Colonic mucosa (tissue), 4 donors: Measurements from ENCODE around the gene MAIP1. TPM values are rescaled to one million over a fixed set of nuclear protein-coding genes. Genes with fewer than 3 reads are reported as not detected.

Source experiments
- DNase-seq: peaks from one replicate; pipeline ENCODE4 v3.0.0-alpha.2; 2020
- H3K27ac ChIP-seq: fragments of 200-600 bp; one replicate; pipeline ENCODE4 v1.8.0; 2021
- H3K27me3 ChIP-seq: fragments of 200-600 bp; one replicate; pipeline ENCODE4 v1.8.0; 2021
- H3K36me3 ChIP-seq: fragments of 200-600 bp; one replicate; pipeline ENCODE4 v1.8.0; 2021
- H3K4me1 ChIP-seq: fragments of 200-600 bp; one replicate; pipeline ENCODE4 v1.8.0; 2021; ENCODE audit warnings: mild to moderate bottlenecking
- H3K4me3 ChIP-seq: fragments of 200-600 bp; one replicate; pipeline ENCODE4 v1.8.0; 2021
- H3K9ac ChIP-seq, 2 donors: one replicate each; pipeline ENCODE4 v1.7.0; 2013; ENCODE audit warnings: control low read depth in 2 of 2, low read depth in 2 of 2, low read length in 2 of 2
- H3K9me3 ChIP-seq: fragments of 200-600 bp; one replicate; pipeline ENCODE4 v1.8.0; 2021
- CTCF ChIP-seq: fragments of 200-600 bp; IDR thresholded peaks from one replicate; pipeline ENCODE4 v1.8.0; 2022; ENCODE audit warnings: antibody characterized with exemption, mild to moderate bottlenecking
- intact Hi-C: fragments of 100-400 bp; cut with DNase I; formaldehyde crosslinking; loops from one replicate; pipeline ENCODE4 v1.14.1; 2022
- total RNA-seq, 2 donors: library from RNA; stranded (reverse); fragmentation: NEBNext Ultra II Directional in 1 of 2; extraction: Animal tissue kit (Norgen Biotek cat#: 25700) in 1 of 2; gene quantifications; one replicate each; pipeline ENCODE4 v1.2.1, GENCODE V29; 2021
- donor health status: healthy.
- donor health status: DM: no; HTN: no; CAD: no.
- donor health status: DM: no; HTN: no; CAD: no.

The MAIP1 gene
- total RNA-seq, 2 donors from 2014 or later = 35.5 to 37.3 TPM

- H3K27me3 ChIP-seq = no peaks in the 10 kb centered on the region
- H3K9ac ChIP-seq = no peak overlapping the region
- H3K4me1 ChIP-seq = peaks cover 7% of the 10 kb centered on the region
- H3K9me3 ChIP-seq = no peaks in the 10 kb centered on the region
- H3K27ac ChIP-seq = peak overlapping the region; percentile 53
- no peaks in the 10 kb centered on the region for H3K36me3 ChIP-seq
- no peak overlapping the region for H3K4me3 ChIP-seq
- DNase-seq = peak; percentile 84
- intact Hi-C loops = loop anchor here (5.0 to 10.0 kb wide), 2 partner anchors 504 to 757 kb away; no protein-coding TSS in a partner anchor
- TF ChIP-seq CTCF = no peak
Measured at GRCh38 chr2:199977984-199978415, 22.6 kb downstream of the MAIP1 start.

GRCh38 chr2:199979398-199979797 lies 24.0 kb downstream of the MAIP1 start:
- Histone ChIP-seq H3K27ac (no peak overlapping the region), H3K36me3 (no peaks in the 10 kb centered on the region), H3K27me3 (no peaks in the 10 kb centered on the region), H3K9ac (no peak overlapping the region), H3K9me3 (no peaks in the 10 kb centered on the region), H3K4me3 (no peak overlapping the region), H3K4me1 (peaks cover 7% of the 10 kb centered on the region)
- no peak for TF ChIP-seq CTCF
- no peak for DNase-seq
- intact Hi-C loops = loop anchor here (5.0 to 10.0 kb wide), 2 partner anchors 503 to 755 kb away; no protein-coding TSS in a partner anchor

GRCh38 chr2:199979832-199980628 lies 24.6 kb downstream of the MAIP1 start:
- no peak overlapping the region for H3K9ac ChIP-seq
- no peaks in the 10 kb centered on the region for H3K27me3 ChIP-seq
- H3K4me3 ChIP-seq = no peak overlapping the region

GRCh38 chr2:199982126-199982843 lies 26.9 kb downstream of the MAIP1 start:
- TF ChIP-seq CTCF = no peak
- Histone ChIP-seq H3K9me3 (no peaks in the 10 kb centered on the region), H3K36me3 (no peaks in the 10 kb centered on the region), H3K4me3 (no peak overlapping the region), H3K4me1 (peaks cover 7% of the 10 kb centered on the region), H3K27ac (no peak overlapping the region), H3K9ac (no peak overlapping the region), H3K27me3 (no peaks in the 10 kb centered on the region)
- DNase-seq = no peak
- intact Hi-C loops = loop anchor here (5.0 kb wide), 1 partner anchor 325 kb away; the partner anchor contains the start of gene SPATS2L

More at GRCh38 chr2:199979832-199980628, 24.6 kb downstream of the MAIP1 start:
- Histone ChIP-seq H3K9me3 (no peaks in the 10 kb centered on the region), H3K27ac (no peak overlapping the region), H3K36me3 (no peaks in the 10 kb centered on the region), H3K4me1 (peaks cover 7% of the 10 kb centered on the region)
- DNase-seq = peak; percentile 90
- intact Hi-C loops = loop anchor here (5.0 to 10.0 kb wide), 3 partner anchors 327 to 755 kb away; partner anchors contain the start of gene SPATS2L
- TF ChIP-seq CTCF = peak; percentile 89

GRCh38 chr2:199983534-199983933 lies 28.2 kb downstream of the MAIP1 start:
- no peak overlapping the region for H3K4me3 ChIP-seq
- H3K36me3 ChIP-seq = no peaks in the 10 kb centered on the region
- intact Hi-C loops = loop anchor here (5.0 kb wide), 1 partner anchor 324 kb away; the partner anchor contains the start of gene SPATS2L
- H3K4me1 ChIP-seq = peaks cover 7% of the 10 kb centered on the region
- H3K9ac ChIP-seq = no peak overlapping the region
- no peaks in the 10 kb centered on the region for H3K27me3 ChIP-seq
- no peak overlapping the region for H3K27ac ChIP-seq
- no peaks in the 10 kb centered on the region for H3K9me3 ChIP-seq
- no peak for TF ChIP-seq CTCF
- no peak for DNase-seq
